ENCODE measurements around the gene DENND1B.

DENND1B gene

DNA sequence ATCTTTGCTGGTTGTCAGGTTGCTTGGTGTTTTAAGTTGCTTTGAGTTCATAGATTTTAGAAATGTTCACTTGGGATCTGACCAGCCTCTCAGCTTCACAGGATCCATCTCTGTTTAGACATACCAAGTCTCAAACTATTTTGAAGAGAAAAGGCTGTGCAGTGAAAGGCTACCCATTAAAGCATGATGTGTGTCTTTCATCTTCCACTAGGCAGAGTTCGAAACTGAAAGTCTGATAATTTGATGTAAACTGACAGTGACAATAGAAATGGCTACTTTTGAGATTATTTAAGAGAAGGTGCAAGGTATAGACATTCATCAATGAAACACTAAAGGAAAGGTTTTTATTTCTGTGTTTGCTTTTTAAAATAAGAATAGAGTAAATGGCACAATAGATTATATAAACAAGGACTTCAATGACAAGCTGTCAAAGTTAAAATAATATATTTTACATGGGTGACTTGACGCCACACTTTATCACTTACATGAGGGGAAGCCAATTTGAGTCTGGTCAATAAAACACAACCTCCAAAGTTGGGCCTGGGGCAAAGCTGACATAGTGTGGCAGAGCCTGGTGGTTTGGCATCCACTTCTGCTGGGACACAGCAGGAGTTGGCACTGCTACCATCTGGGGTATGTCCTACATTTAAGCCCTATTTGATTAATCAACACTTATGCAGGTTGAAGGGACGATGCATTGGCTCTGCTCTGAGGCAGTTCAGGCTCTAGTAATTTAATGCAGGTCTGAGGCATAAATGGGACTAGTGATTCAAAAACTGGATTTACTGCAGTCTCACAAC is 309.6 kb downstream of the DENND1B start:
- Histone ChIP-seq H3K4me3 (ENCODE audit: low read depth, low read length) (no peak overlapping the region), H3K9me3 (no peaks in the 10 kb centered on the region), H3K4me1 (peaks cover 12% of the 10 kb centered on the region), H3K27me3 (no peaks in the 10 kb centered on the region), H3K36me3 (no peaks in the 10 kb centered on the region)
- TF ChIP-seq CTCF (IDR thresholded peaks at IDR 0.05; ENCODE audit: low read depth, low read length) = no peak
- no peak for DNase-seq

DNA sequence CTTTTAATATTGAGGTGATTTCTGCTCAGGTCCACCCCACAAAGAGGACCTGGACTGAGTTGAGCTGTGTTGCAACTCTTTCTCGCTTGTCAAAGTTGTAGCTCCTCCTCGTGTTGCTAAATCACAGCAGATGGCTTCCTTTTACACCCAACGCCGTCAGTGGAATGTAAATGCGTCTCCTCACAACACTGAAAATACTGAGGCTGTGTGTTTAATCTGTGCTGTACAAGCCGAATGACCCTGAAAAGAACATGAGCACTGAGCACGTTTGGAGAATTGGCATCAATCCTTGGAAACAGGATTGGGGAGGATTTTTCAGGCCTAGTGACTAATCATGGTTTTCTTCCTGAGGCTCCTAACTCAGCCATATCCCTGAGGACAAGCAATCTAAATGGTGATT is 311.2 kb downstream of the DENND1B start:
- Histone ChIP-seq H3K4me3 (ENCODE audit: low read depth, low read length) (no peak overlapping the region), H3K27me3 (no peaks in the 10 kb centered on the region), H3K4me1 (no peaks in the 10 kb centered on the region), H3K36me3 (no peaks in the 10 kb centered on the region), H3K9me3 (no peaks in the 10 kb centered on the region)
- no peak for DNase-seq
- no peak for TF ChIP-seq CTCF (IDR thresholded peaks at IDR 0.05; ENCODE audit: low read depth, low read length)

DNA sequence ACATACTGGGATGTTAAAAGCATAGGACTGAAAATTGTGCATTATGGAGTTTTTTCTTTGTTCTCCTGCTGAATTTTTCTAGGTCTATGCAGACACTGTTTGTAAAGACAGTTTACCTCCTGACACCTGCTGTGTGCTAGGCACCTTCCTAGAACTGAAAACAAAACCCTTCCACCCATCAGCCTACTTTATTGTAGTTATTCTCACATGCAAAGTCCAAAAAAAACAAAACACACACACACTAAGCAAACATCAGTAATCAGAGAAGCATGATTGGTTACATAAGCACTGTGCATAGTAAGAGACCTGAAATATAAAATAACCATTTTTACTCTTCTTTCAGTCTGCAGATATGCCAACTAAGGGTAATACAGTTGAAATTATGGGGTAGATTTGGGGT is 312.1 kb downstream of the DENND1B start:
- no peaks in the 10 kb centered on the region for H3K36me3 ChIP-seq
- no peak for TF ChIP-seq CTCF (IDR thresholded peaks at IDR 0.05; ENCODE audit: low read depth, low read length)
- H3K27me3 ChIP-seq = no peaks in the 10 kb centered on the region
- H3K9me3 ChIP-seq = no peaks in the 10 kb centered on the region
- DNase-seq = no peak
- H3K4me1 ChIP-seq = no peaks in the 10 kb centered on the region
- H3K4me3 ChIP-seq (ENCODE audit: low read depth, low read length) = no peak overlapping the region

DNA sequence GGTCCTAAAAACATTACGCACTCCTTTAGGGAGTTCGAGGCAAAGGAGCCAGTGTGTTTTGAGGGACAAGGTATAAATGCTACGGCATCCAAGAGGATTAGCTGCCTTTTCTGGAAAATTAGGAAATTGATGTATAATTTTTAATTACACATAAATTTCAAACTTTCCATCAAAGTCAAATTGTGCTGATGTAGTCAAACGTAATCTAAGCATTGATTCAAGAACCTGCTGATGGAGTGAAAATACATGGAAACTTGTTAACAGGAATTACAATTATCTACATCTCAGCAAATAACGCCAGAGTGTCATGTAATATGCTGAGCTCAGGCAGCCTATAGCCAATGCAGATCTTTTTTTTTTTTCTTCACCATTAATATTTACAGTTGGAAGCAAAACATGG is 312.7 kb downstream of the DENND1B start:
- H3K4me1 ChIP-seq = no peaks in the 10 kb centered on the region
- H3K36me3 ChIP-seq = no peaks in the 10 kb centered on the region
- TF ChIP-seq CTCF (IDR thresholded peaks at IDR 0.05; ENCODE audit: low read depth, low read length) = no peak
- no peaks in the 10 kb centered on the region for H3K27me3 ChIP-seq
- no peaks in the 10 kb centered on the region for H3K9me3 ChIP-seq
- DNase-seq = no peak
- no peak overlapping the region for H3K4me3 ChIP-seq (ENCODE audit: low read depth, low read length)
